GM12878 (cell line): ENCODE results near the gene TAF7L. TPM values are rescaled to one million over a fixed set of nuclear protein-coding genes. Genes with fewer than 3 reads are reported as not detected.

Source experiments
- ATAC-seq: fragments of 200-7000 bp; cut with Tn5 transposase; 3 replicates; pipeline ENCODE4 v1.9.1; 2020; ENCODE audit warnings: mild to moderate bottlenecking, moderate library complexity
- BruUV-seq: library from RNA; stranded (reverse); fragments of 400-500 nt; replicated peaks from 2 replicates; lab custom pipeline; 2021; lab: Mats Ljungman, UMichigan
- CTCF ChIA-PET: fragments of 300-600 bp; sonication (Branson Sonifier 250); formaldehyde crosslinking; extraction: SDS; loops from one replicate; lab custom pipeline; 2021; ENCODE audit warnings: inconsistent platforms; lab: Yijun Ruan, JAX
- POLR2A ChIA-PET: fragments of 350-600 bp; formaldehyde crosslinking; extraction: SDS; loops from one replicate; lab custom pipeline; 2021; ENCODE audit warnings: inconsistent platforms; lab: Charles Lee
- RAD21 ChIA-PET: fragments of 300-600 bp; sonication (Branson Sonifier 250); formaldehyde crosslinking; loops from one replicate; lab custom pipeline; 2023; ENCODE audit warnings: antibody characterized with exemption; ENCODE audit not compliant: unreplicated experiment; lab: Charles Lee
- SMC1A ChIA-PET: fragments of 300-600 bp; sonication (Branson Sonifier 250); formaldehyde crosslinking; loops from one replicate; lab custom pipeline; 2023; ENCODE audit not compliant: unreplicated experiment, uncharacterized antibody; lab: Charles Lee
- DNase-seq: peaks from one replicate; pipeline ENCODE4 v3.0.0-alpha.2; 2011; ENCODE audit warnings: low read depth, low spot score
- FAIRE-seq: peaks from 3 replicates; lab custom pipeline; 2011; peaks lifted over from hg19 to GRCh38; lab: Jason Lieb, UNC
- H2AFZ ChIP-seq: 2 replicates; pipeline ENCODE4 v1.6.0; 2011; ENCODE audit warnings: low read depth, low read length, control low read depth; ENCODE audit not compliant: control insufficient read depth
- H3K27ac ChIP-seq: 2 replicates; pipeline ENCODE4 v1.5.1; 2011; ENCODE audit warnings: control low read depth; ENCODE audit not compliant: control insufficient read depth, insufficient read depth
- H3K27me3 ChIP-seq, 2 experiments: replicated peaks in 1 of 2; 2 replicates each; pipeline versions ENCODE4 v1.6.0 to v1.6.1; 2011; ENCODE audit warnings: low read length in 1 of 2; ENCODE audit not compliant: control insufficient read depth in 2 of 2, insufficient read depth in 2 of 2
- H3K36me3 ChIP-seq, 2 experiments: 2 replicates each; pipeline ENCODE4 v1.5.1; 2011; ENCODE audit warnings: low read length in 1 of 2; ENCODE audit not compliant: control insufficient read depth in 2 of 2, insufficient read depth in 2 of 2
- H3K4me1 ChIP-seq: 2 replicates; pipeline ENCODE4 v1.6.1; 2011; ENCODE audit warnings: mild to moderate bottlenecking, low read length, moderate library complexity, mixed read lengths; ENCODE audit not compliant: control insufficient read depth, insufficient read depth
- H3K4me2 ChIP-seq: 2 replicates; pipeline ENCODE4 v1.6.0; 2011; ENCODE audit warnings: control low read depth; ENCODE audit not compliant: control insufficient read depth, insufficient read depth
- H3K4me3 ChIP-seq: fragments of 200-600 bp; sonication (generic); 2 replicates; pipeline ENCODE4 v1.5.1; 2016
- H3K79me2 ChIP-seq: 2 replicates; pipeline ENCODE4 v1.6.0; 2011; ENCODE audit warnings: low read length; ENCODE audit not compliant: control insufficient read depth, insufficient read depth
- H3K9ac ChIP-seq: 2 replicates; pipeline ENCODE4 v1.8.0; 2011; ENCODE audit warnings: low read length, control low read depth, mixed read lengths; ENCODE audit not compliant: control insufficient read depth, insufficient read depth
- H3K9me3 ChIP-seq: replicated peaks from 3 replicates; pipeline ENCODE4 v1.5.1; 2011; ENCODE audit warnings: mild to moderate bottlenecking, low read length; ENCODE audit not compliant: control insufficient read depth, insufficient read depth
- H4K20me1 ChIP-seq: 2 replicates; pipeline ENCODE4 v1.6.0; 2011; ENCODE audit not compliant: control insufficient read depth, insufficient read depth
- ASH2L ChIP-seq: fragments of 300-600, 200-600 bp; sonication (generic); IDR thresholded peaks from 2 replicates; pipeline ENCODE4 v1.6.1; 2017; ENCODE audit warnings: low read depth, mild to moderate bottlenecking, borderline replicate concordance
- CTCF ChIP-seq, 3 experiments: IDR thresholded peaks in 2 of 3; conservative IDR thresholded peaks in 1 of 3; 2 replicates each; pipeline ENCODE4 v1.5.1; 2011; ENCODE audit warnings: low read depth in 3 of 3, low read length in 3 of 3, mild to moderate bottlenecking in 3 of 3, control low read depth in 2 of 3, moderate library complexity in 2 of 3, inconsistent platforms in 1 of 3, mixed read lengths in 1 of 3; ENCODE audit not compliant: control insufficient read depth in 2 of 3, insufficient read depth in 1 of 3; ENCODE audit errors: extremely low read depth in 1 of 3
- ESRRA ChIP-seq: IDR thresholded peaks from 2 replicates; pipeline ENCODE4 v1.6.1; 2012; ENCODE audit warnings: mild to moderate bottlenecking, low read length, improper control_type of control experiment
- IKZF2 ChIP-seq, 2 experiments: fragments of 450-650 bp; IDR thresholded peaks; 2 replicates each; pipeline ENCODE4 v1.6.1; 2017; ENCODE audit warnings: mild to moderate bottlenecking in 2 of 2, moderate library complexity in 2 of 2
- JUND ChIP-seq: IDR thresholded peaks from 2 replicates; pipeline ENCODE4 v1.6.1; 2012; ENCODE audit warnings: low read depth, mild to moderate bottlenecking, low read length, improper control_type of control experiment, moderate library complexity
- NBN ChIP-seq: fragments of 450-650 bp; IDR thresholded peaks from 2 replicates; pipeline ENCODE4 v1.6.1; 2016
- NFXL1 ChIP-seq: fragments of 450-650 bp; IDR thresholded peaks from 2 replicates; pipeline ENCODE4 v1.6.1; 2017; ENCODE audit warnings: antibody characterized with exemption, mild to moderate bottlenecking, borderline replicate concordance
- NR2C1 ChIP-seq: fragments of 450-650 bp; IDR thresholded peaks from 2 replicates; pipeline ENCODE4 v1.6.1; 2017; ENCODE audit warnings: antibody characterized with exemption, mild to moderate bottlenecking, moderate library complexity
- PAX8 ChIP-seq: fragments of 450-650 bp; IDR thresholded peaks from 2 replicates; pipeline ENCODE4 v1.6.1; 2017; ENCODE audit warnings: mild to moderate bottlenecking, moderate library complexity
- PBX3 ChIP-seq: IDR thresholded peaks from 2 replicates; pipeline ENCODE4 v1.6.1; 2011; ENCODE audit warnings: mild to moderate bottlenecking, low read depth, low read length, moderate library complexity; ENCODE audit not compliant: insufficient replicate concordance
- RFX5 ChIP-seq: IDR thresholded peaks from 2 replicates; pipeline ENCODE4 v1.6.1; 2011; ENCODE audit warnings: low read depth, low read length, improper control_type of control experiment
- SMAD1 ChIP-seq: fragments of 450-650 bp; IDR thresholded peaks from 2 replicates; pipeline ENCODE4 v1.6.1; 2018; ENCODE audit warnings: mild to moderate bottlenecking, low read depth; ENCODE audit not compliant: partially characterized antibody
- SRF ChIP-seq, 2 experiments: IDR thresholded peaks; 2 replicates each; pipeline ENCODE4 v1.6.1; 2011; ENCODE audit warnings: low read depth in 2 of 2, low read length in 2 of 2, mild to moderate bottlenecking in 1 of 2, moderate library complexity in 1 of 2
- WRNIP1 ChIP-seq: IDR thresholded peaks from 2 replicates; pipeline ENCODE4 v1.6.1; 2011; ENCODE audit warnings: low read depth, low read length, improper control_type of control experiment, borderline replicate concordance
- WGBS: methylation state at CpG from one replicate; pipeline ENCODE4 v1.1.6; 2016; ENCODE audit warnings: low lambda C conversion rate; ENCODE audit not compliant: insufficient replicate concordance, insufficient coverage; ENCODE audit errors: missing lambda C conversion rate; 5-methylcytosine and 5-hydroxymethylcytosine counted together
- in situ Hi-C: fragments of 300-500 bp; cut with MboI; formaldehyde crosslinking; loops from 9 replicates; pipeline ENCODE4 v1.14.3; 2018; ENCODE audit warnings: mixed read lengths
- intact Hi-C: fragments of 100-400 bp; cut with micrococcal nuclease; formaldehyde crosslinking; loops from one replicate; pipeline ENCODE4 v1.14.2; 2022; ENCODE audit not compliant: unreplicated experiment
- polyA plus RNA-seq, 11 experiments: library from polyadenylated mRNA; depleted of rRNA in 4 of 11; unstranded in 6 of 11; stranded (reverse) in 5 of 11; fragments of >200 nt; fragmentation: Nextera tagmentation in 4 of 11; fragmentation: Illumina TruSeq in 1 of 11; extraction: Ambion mirVana in 4 of 11; extraction: Trizol in 1 of 11; gene quantifications; 1 replicate in 1 of 11; 2 replicates in 10 of 11; pipeline versions ENCODE4 v1.2.1 to v1.2.3, GENCODE V29; 2011 to 2016; ENCODE audit warnings: inconsistent platforms in 2 of 11, missing spikeins in 2 of 11, low read depth in 1 of 11
- total RNA-seq, 4 experiments: library from RNA; depleted of rRNA in 3 of 4; stranded (reverse); fragments of >200 nt in 3 of 4; fragmentation: Illumina TruSeq in 1 of 4; extraction: Trizol in 1 of 4; gene quantifications; 2 replicates each; pipeline versions ENCODE4 v1.2.1 to v1.2.3, GENCODE V29; 2013 to 2021
- TF ChIP-seq, protein P1 (sequence below): fragments of 450-650 bp; IDR thresholded peaks from 2 replicates; pipeline ENCODE4 v1.6.1; 2017; ENCODE audit warnings: mild to moderate bottlenecking
- TF ChIP-seq, protein P2 (sequence below): IDR thresholded peaks from 2 replicates; pipeline ENCODE4 v1.6.1; 2011; ENCODE audit warnings: low read depth, low read length, improper control_type of control experiment, borderline replicate concordance
- TF ChIP-seq, protein P3 (sequence below): IDR thresholded peaks from 2 replicates; pipeline ENCODE4 v1.6.1; 2012; ENCODE audit warnings: low read length, inconsistent platforms

Gene TAF7L
- total and polyA plus RNA-seq, 10 of the 15 experiments (the other 5 are each of a cell fraction or from before 2014, with no cell fraction given), result 0.05 to 0.11 (median 0.08) TPM; not detected in 6

- H3K27me3 ChIP-seq, result no peaks in the 10 kb centered on the region
- ChIA-PET CTCF (interaction anchor here (0.6 kb wide), 1 partner anchor 99 kb away, joined by 3 read pairs; no protein-coding TSS in a partner anchor), POLR2A (no interaction called here), RAD21 (interaction anchor here (0.5 kb wide), 1 partner anchor 138 kb away, joined by 3 read pairs; no protein-coding TSS in a partner anchor), SMC1A (no interaction called here)
- H3K4me2 ChIP-seq, result no peak overlapping the region
- no TSS peak for BruUV-seq
- FAIRE-seq (no peak), DNase-seq (no peak), ATAC-seq (no peak)
- H3K9me3 ChIP-seq, result no peaks in the 10 kb centered on the region
- in situ Hi-C loops, result no loop called here
- no peaks in the 10 kb centered on the region for H4K20me1 ChIP-seq
- 100% methylated on average over 1 of the region's 1 CpG for WGBS
- H3K4me3 ChIP-seq, result no peak overlapping the region
- no peaks in the 10 kb centered on the region for H3K79me2 ChIP-seq
- no peak overlapping the region for H2AFZ ChIP-seq
- intact Hi-C loops, result no loop called here
- H3K9ac ChIP-seq, result no peak overlapping the region
- no peak overlapping the region for H3K27ac ChIP-seq
- H3K4me1 ChIP-seq, result no peaks in the 10 kb centered on the region
- TF ChIP-seq ASH2L (no peak), NFXL1 (no peak), SRF (IDR thresholded peaks at IDR 0.05; ENCODE audit: low read depth in 2 of 2, low read length in 2 of 2) (no peak), PAX8 (no peak), NR2C1 (no peak), CTCF (IDR thresholded peaks at IDR 0.05 in 2 of 3, conservative IDR thresholded peaks at IDR 0.05 in 1 of 3; ENCODE audit: control insufficient read depth in 2 of 3, extremely low read depth in 1 of 3, insufficient read depth in 1 of 3, low read depth in 3 of 3, low read length in 3 of 3) (no peak), JUND (no peak), NBN (no peak), ESRRA (no peak), SMAD1 (no peak), RFX5 (no peak), WRNIP1 (no peak), PBX3 (no peak), IKZF2 (IDR thresholded peaks at IDR 0.05) (no peak)
- TF ChIP-seq, protein P1, sequence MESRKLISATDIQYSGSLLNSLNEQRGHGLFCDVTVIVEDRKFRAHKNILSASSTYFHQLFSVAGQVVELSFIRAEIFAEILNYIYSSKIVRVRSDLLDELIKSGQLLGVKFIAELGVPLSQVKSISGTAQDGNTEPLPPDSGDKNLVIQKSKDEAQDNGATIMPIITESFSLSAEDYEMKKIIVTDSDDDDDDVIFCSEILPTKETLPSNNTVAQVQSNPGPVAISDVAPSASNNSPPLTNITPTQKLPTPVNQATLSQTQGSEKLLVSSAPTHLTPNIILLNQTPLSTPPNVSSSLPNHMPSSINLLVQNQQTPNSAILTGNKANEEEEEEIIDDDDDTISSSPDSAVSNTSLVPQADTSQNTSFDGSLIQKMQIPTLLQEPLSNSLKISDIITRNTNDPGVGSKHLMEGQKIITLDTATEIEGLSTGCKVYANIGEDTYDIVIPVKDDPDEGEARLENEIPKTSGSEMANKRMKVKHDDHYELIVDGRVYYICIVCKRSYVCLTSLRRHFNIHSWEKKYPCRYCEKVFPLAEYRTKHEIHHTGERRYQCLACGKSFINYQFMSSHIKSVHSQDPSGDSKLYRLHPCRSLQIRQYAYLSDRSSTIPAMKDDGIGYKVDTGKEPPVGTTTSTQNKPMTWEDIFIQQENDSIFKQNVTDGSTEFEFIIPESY, result no peak
- TF ChIP-seq, protein P2, sequence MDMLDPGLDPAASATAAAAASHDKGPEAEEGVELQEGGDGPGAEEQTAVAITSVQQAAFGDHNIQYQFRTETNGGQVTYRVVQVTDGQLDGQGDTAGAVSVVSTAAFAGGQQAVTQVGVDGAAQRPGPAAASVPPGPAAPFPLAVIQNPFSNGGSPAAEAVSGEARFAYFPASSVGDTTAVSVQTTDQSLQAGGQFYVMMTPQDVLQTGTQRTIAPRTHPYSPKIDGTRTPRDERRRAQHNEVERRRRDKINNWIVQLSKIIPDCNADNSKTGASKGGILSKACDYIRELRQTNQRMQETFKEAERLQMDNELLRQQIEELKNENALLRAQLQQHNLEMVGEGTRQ, result no peak
- TF ChIP-seq, protein P3, sequence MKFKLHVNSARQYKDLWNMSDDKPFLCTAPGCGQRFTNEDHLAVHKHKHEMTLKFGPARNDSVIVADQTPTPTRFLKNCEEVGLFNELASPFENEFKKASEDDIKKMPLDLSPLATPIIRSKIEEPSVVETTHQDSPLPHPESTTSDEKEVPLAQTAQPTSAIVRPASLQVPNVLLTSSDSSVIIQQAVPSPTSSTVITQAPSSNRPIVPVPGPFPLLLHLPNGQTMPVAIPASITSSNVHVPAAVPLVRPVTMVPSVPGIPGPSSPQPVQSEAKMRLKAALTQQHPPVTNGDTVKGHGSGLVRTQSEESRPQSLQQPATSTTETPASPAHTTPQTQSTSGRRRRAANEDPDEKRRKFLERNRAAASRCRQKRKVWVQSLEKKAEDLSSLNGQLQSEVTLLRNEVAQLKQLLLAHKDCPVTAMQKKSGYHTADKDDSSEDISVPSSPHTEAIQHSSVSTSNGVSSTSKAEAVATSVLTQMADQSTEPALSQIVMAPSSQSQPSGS, result no peak
- no peaks in the 10 kb centered on the region for H3K36me3 ChIP-seq
These were observed 62.0 kb downstream of the TAF7L start for GRCh38 chrX:101229170-101229569.
